Epithelial cell of proximal tubule (primary cell): Measurements from ENCODE around the gene LINGO1. TPM values are rescaled to one million over a fixed set of nuclear protein-coding genes. Genes with fewer than 3 reads are reported as not detected.

ENCODE experiments used
- DNase-seq: peaks from one replicate; pipeline ENCODE4 v3.0.0-alpha.2; 2011; ENCODE audit warnings: low read depth
- H3K4me3 ChIP-seq: 2 replicates; pipeline ENCODE4 v1.5.1; 2011; ENCODE audit warnings: low read depth, mild to moderate bottlenecking, low read length
- CTCF ChIP-seq: conservative IDR thresholded peaks from 2 replicates; pipeline ENCODE4 v1.5.1; 2012; ENCODE audit warnings: low read depth, mild to moderate bottlenecking, low read length
- total RNA-seq: library from RNA; depleted of rRNA; stranded (reverse); fragments of >200 nt; gene quantifications from 2 replicates; pipeline ENCODE4 v1.2.3, GENCODE V29; 2015

LINGO1 gene, protein sequence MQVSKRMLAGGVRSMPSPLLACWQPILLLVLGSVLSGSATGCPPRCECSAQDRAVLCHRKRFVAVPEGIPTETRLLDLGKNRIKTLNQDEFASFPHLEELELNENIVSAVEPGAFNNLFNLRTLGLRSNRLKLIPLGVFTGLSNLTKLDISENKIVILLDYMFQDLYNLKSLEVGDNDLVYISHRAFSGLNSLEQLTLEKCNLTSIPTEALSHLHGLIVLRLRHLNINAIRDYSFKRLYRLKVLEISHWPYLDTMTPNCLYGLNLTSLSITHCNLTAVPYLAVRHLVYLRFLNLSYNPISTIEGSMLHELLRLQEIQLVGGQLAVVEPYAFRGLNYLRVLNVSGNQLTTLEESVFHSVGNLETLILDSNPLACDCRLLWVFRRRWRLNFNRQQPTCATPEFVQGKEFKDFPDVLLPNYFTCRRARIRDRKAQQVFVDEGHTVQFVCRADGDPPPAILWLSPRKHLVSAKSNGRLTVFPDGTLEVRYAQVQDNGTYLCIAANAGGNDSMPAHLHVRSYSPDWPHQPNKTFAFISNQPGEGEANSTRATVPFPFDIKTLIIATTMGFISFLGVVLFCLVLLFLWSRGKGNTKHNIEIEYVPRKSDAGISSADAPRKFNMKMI
- 0.14 TPM in 1 of 2 replicates, not detected in the other for total RNA-seq

- H3K4me3 ChIP-seq = peak within 1 kb of the TSS; percentile 40
- DNase-seq = no peak
- no peak for TF ChIP-seq CTCF
These were observed at the start of gene LINGO1 for GRCh38 chr15:77632534-77633133. Gene LINGO1, minus strand, starts transcription at chr15:77632912. Its CDS starts 597 bp downstream, at chr15:77632315.

DNA sequence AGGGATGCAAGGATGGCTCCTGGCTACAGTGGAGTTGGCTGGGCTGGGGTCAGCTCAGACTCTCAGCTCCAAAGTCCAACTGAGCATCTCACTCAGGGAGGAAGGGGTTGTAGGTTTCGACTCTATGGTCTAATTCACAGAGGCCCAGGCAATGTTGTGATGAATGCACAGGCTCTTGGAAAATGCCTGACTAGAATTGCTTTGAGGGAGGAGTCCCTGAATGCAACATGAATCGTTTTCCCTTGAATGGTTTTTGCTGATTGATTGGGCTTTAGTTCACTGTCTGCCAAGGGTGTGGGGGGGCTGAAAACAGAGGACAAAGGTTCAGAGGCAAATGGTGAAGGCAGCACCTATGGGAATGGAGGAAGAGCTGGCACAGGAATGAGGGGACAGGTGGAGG, 48.6 kb upstream of the LINGO1 start:
- no peak overlapping the region for H3K4me3 ChIP-seq
- DNase-seq = no peak
- no peak for TF ChIP-seq CTCF

DNA sequence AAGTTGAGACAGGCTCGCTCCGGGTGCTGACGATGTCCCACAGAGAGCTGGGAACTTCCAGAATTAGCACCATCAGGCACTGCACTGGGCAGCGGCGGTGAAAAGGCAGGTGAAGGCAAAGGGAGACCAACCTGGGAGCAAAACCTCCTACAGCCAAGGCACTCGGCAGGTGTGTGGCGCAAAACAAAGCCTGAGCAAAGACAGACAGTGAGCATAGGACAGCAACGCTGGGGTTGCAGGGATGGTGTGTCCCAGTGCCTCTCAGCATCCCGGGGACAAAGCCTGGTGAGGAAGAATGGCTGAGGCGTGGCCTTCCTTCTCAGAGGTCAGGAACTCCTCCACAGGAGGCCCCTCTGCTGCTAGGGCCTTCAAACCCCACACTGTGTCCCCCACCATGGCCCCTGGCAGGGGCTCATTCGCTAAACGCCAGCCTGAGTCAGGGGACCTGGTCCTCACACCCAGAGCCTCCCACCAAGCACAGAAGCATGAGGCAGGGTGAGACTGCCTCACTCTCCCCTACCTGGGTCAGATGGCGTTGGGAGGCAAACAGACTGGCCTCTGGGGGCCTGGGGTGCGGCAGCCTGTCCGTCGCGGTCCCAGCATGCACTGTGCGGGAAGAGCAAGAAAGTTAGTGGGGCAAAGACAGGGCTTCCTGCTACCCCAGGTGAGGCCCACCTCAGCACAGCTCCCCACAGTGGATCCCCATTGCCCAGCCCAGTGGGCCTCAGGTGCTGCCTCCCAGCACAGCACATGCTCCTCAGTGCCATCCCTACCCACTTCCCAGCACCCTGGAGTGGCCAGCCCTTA, 44.1 kb upstream of the LINGO1 start:
- no peak for TF ChIP-seq CTCF
- H3K4me3 ChIP-seq = no peak overlapping the region
- no peak for DNase-seq

DNA sequence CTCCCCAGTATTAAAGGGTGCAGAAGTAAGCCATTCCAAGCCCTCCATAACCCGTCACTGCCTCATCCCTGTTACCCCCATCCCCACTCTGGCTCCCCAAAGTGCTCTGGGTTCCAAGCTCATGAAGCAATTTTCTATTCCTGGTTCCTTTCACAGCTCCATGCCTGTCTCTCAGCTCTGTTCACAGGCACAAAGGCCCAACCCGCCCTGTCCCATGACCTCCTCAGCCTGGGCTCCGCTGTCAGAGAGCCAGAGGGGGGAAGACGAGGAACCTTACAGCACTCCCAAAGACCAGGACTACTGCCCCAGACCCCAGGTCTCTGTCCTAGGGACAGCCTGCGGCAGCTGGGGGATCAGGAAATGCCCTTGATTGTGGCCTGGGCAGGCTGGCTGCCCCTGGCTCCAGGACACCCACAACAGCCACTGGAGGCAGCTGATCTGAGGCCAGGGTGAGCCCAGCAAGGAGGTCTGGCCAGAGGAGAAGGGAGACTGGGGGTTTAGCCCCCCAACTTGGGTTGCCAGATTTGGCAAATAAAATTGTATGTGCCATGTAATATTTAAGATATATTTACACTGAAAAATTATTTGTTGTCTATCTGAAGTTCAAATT, 43.2 kb upstream of the LINGO1 start:
- TF ChIP-seq CTCF = no peak
- no peak for DNase-seq
- no peak overlapping the region for H3K4me3 ChIP-seq

- TF ChIP-seq CTCF = no peak
- H3K4me3 ChIP-seq = no peak overlapping the region
- DNase-seq = no peak
These were observed 41.6 kb upstream of the LINGO1 start for GRCh38 chr15:77674327-77674726.

- no peak for TF ChIP-seq CTCF
- no peak for DNase-seq
- no peak overlapping the region for H3K4me3 ChIP-seq
These were observed 41.2 kb upstream of the LINGO1 start for GRCh38 chr15:77673866-77674265.
